Neutrophil (primary cell): ENCODE data around the gene DSN1.

Source experiments
- H3K27ac ChIP-seq: fragments of 200-600 bp; sonication (generic); 2 replicates; pipeline ENCODE4 v1.5.1; 2016; ENCODE audit warnings: mild to moderate bottlenecking, moderate library complexity
- H3K27me3 ChIP-seq: fragments of 200-600 bp; sonication (generic); 2 replicates; pipeline ENCODE4 v1.6.0; 2016; ENCODE audit warnings: mild to moderate bottlenecking
- H3K36me3 ChIP-seq: fragments of 200-600 bp; sonication (generic); 2 replicates; pipeline ENCODE4 v1.5.1; 2017
- H3K4me1 ChIP-seq, 2 experiments: fragments of 200-600 bp in 1 of 2; sonication (generic) in 1 of 2; 1 replicate in 1 of 2; 2 replicates in 1 of 2; pipeline versions ENCODE4 v1.5.1 to v1.6.1; 2013 to 2016; ENCODE audit warnings: low read depth in 1 of 2, low read length in 1 of 2, mild to moderate bottlenecking in 1 of 2, moderate library complexity in 1 of 2; ENCODE audit not compliant: control insufficient read depth in 1 of 2, insufficient read depth in 1 of 2
- H3K4me3 ChIP-seq, 2 experiments: fragments of 200-600 bp in 1 of 2; sonication (generic) in 1 of 2; 1 replicate in 1 of 2; 2 replicates in 1 of 2; pipeline ENCODE4 v1.5.1; 2013 to 2016; ENCODE audit warnings: low read depth in 1 of 2, low read length in 1 of 2, mild to moderate bottlenecking in 1 of 2, moderate library complexity in 1 of 2
- H3K9me3 ChIP-seq: fragments of 200-600 bp; sonication (generic); 2 replicates; pipeline ENCODE4 v1.5.1; 2016
- TF ChIP-seq, protein P1 (sequence below): fragments of 200-600 bp; sonication (generic); IDR thresholded peaks from 2 replicates; pipeline ENCODE4 v1.5.1; 2016; ENCODE audit warnings: antibody characterized with exemption

DSN1 gene

DNA sequence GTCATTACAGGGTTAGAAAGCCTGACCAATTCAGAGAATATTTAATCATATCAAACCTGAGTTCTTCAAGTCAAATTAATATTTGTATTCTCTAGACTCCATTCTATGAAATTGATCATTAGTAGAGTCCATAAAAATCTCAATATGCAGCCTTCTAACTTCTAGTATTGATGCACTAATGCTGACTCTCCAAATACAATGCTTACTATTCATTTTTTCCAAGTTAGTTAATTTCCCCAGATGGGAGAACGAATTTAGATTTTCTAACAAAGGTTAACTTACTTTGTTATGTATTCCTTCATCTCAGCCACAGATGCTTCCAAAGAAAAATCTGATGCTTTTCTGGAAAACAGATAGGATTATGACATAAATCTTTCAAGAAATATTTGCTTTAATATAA is 15.3 kb downstream of the DSN1 start:
- Histone ChIP-seq H3K4me1 (peaks cover 24 to 27% of the 10 kb centered on the region in 2 experiments), H3K27me3 (no peaks in the 10 kb centered on the region), H3K27ac (peak overlapping the region; percentile 91), H3K9me3 (no peaks in the 10 kb centered on the region), H3K36me3 (no peaks in the 10 kb centered on the region), H3K4me3 (peak overlapping the region in 1 of 2 experiments; percentile 43)
- TF ChIP-seq, protein P1, sequence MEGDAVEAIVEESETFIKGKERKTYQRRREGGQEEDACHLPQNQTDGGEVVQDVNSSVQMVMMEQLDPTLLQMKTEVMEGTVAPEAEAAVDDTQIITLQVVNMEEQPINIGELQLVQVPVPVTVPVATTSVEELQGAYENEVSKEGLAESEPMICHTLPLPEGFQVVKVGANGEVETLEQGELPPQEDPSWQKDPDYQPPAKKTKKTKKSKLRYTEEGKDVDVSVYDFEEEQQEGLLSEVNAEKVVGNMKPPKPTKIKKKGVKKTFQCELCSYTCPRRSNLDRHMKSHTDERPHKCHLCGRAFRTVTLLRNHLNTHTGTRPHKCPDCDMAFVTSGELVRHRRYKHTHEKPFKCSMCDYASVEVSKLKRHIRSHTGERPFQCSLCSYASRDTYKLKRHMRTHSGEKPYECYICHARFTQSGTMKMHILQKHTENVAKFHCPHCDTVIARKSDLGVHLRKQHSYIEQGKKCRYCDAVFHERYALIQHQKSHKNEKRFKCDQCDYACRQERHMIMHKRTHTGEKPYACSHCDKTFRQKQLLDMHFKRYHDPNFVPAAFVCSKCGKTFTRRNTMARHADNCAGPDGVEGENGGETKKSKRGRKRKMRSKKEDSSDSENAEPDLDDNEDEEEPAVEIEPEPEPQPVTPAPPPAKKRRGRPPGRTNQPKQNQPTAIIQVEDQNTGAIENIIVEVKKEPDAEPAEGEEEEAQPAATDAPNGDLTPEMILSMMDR = no peak

DNA sequence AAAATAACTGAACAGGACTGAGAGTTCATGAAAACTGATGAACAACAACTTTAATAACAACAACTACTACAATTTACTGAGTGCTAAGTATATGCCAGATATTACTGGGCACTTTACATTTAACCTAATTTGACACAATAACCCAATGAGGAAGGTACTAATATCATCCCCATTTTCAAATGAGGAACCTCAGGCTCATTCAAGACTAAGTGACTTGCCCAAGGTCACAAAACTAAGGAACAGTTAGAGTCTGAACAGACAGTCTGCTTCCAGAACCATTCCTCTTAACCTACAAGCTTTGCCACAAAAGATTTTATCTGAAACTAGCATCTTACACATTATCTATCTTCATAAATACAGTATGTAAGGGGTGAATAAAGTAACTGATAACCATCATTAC is 17.1 kb downstream of the DSN1 start:
- peaks cover 24 to 27% of the 10 kb centered on the region in 2 experiments for H3K4me1 ChIP-seq
- H3K36me3 ChIP-seq = peaks cover 10% of the 10 kb centered on the region
- peak overlapping the region in 1 of 2 experiments; percentile 43 for H3K4me3 ChIP-seq
- no peaks in the 10 kb centered on the region for H3K9me3 ChIP-seq
- H3K27me3 ChIP-seq = no peaks in the 10 kb centered on the region
- TF ChIP-seq, protein P1 = no peak
- H3K27ac ChIP-seq = peak overlapping the region; percentile 91

DNA sequence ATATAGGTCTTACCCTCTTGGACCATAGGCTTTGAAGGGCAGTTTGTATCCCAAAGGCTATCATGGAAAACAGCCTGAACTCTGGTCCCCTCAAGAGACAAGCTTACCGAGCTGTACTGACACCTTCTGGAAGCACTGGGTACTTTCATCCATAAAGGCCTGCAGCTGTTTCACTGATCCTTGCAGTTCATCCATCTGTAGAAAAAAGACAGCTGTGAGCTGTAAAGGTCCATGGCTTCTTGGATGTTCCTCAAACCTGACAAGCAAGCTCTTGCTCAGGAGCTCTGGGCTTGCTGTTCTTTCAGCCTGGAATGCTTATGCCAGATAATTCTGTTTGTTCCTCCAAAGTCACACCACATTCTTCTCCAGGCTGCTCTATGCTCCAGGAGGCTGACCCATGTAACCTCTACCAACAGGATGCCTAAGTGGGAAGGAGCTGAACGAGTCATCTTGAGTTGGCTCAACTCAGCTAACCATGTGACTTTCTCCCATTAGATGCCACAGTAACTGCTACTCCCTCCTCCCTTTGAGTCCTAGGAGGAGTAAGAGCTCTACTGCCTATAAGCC is 18.8 kb downstream of the DSN1 start:
- TF ChIP-seq, protein P1 = peak; percentile 49
- Histone ChIP-seq H3K36me3 (peaks cover 10% of the 10 kb centered on the region), H3K4me3 (no peak overlapping the region), H3K27me3 (no peaks in the 10 kb centered on the region), H3K4me1 (peaks cover 24 to 27% of the 10 kb centered on the region in 2 experiments), H3K9me3 (no peaks in the 10 kb centered on the region), H3K27ac (peak overlapping the region; percentile 1)

DNA sequence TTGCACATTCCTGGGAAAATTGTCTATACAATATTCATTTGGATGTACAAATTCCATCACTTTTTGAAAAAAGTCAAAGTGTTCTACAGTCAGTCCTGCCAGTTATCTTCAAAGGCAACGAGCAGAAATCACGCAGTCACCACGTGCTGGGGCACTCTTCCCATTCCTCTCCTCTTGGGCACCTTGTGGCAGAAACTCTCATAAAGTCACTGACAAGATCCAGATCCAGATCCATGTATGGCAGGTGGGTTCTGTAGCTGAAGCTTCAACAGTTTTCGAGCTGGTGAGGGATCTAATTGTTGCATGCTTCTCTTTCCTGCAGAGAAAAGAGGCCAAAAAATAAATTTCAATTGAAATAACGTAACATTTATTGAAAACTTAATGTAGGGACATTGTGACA is 21.0 kb downstream of the DSN1 start:
- Histone ChIP-seq H3K27ac (no peak overlapping the region), H3K36me3 (peaks cover 10% of the 10 kb centered on the region), H3K4me1 (peaks cover 15 to 17% of the 10 kb centered on the region in 2 experiments), H3K9me3 (no peaks in the 10 kb centered on the region), H3K27me3 (no peaks in the 10 kb centered on the region), H3K4me3 (no peak overlapping the region)
- TF ChIP-seq, protein P1 = no peak

DNA sequence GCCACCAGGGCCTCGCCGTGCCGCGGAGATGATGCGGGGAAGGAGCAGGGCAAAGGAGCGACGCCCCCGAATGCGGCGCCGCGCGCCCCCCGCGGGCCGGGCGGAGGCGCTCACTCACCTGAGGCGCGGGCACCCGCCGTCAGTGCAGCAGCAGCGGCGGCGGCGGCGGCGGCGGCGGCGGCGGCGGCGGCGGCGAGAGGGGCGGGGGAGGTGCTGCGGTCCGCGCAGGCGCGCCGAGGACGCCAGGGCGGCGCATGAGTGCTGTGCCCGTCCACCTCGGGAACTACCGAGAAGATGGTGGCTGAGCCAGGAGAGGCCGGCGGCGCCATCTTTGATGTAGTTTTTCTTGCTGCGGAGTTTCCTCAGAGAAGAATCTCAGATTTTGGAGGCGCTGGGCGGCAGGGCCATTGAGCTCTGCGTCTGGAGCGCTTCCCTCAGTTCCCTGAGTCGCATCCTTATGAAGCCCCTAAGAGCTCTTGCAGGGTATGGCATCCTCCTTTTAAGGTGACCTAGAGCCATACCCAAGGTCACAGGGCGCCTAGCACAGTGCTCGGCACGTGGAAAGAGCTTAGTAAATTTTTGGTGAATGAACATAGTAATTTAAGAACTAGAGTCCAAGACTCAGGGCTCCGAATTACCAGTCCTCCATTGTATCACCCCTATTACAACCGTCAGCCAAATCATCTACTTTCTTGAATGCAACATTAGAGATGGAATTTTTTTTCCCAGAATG is 27.5 kb downstream of the DSN1 start, which contains the start of gene NDRG3:
Gene NDRG3, minus strand, starts transcription at position 164 of the 733 bp plus-strand sequence. CDS start 24,355 bp downstream, outside the sequence.
- Histone ChIP-seq H3K27ac (peak within 1 kb of the TSS; percentile 60), H3K27me3 (peaks cover 14% of the 10 kb centered on the region), H3K9me3 (no peaks in the 10 kb centered on the region), H3K4me1 (peaks cover 13 to 17% of the 10 kb centered on the region in 2 experiments), H3K4me3 (peak within 1 kb of the TSS; percentile 74 to 80), H3K36me3 (no peaks in the 10 kb centered on the region)
- TF ChIP-seq, protein P1 = peak; percentile 45
